ENCODE measurements around the gene VPS35L. TPM values are rescaled to one million over a fixed set of nuclear protein-coding genes. Genes with fewer than 3 reads are reported as not detected.

Gene VPS35L
- total and polyA plus RNA-seq, 2 experiments from 2014 or later, result 48.0 to 54.6 TPM

- Histone ChIP-seq H4K20me1 (replicated peaks; ENCODE audit: insufficient read depth) (peaks cover 54% of the 10 kb centered on the region), H3K4me1 (ENCODE audit: insufficient read depth) (peaks cover 41% of the 10 kb centered on the region), H3K4me3 (peak overlapping the region; percentile 100), H3K4me2 (no peak overlapping the region), H2AFZ (no peak overlapping the region), H3K79me2 (replicated peaks; ENCODE audit: insufficient read depth) (peaks cover 92% of the 10 kb centered on the region), H3K27me3 (ENCODE audit: insufficient read depth) (no peaks in the 10 kb centered on the region), H3K9me2 (ENCODE audit: insufficient read depth) (no peaks in the 10 kb centered on the region), H3K36me3 (ENCODE audit: insufficient read depth) (peaks cover 25% of the 10 kb centered on the region), H3K27ac (ENCODE audit: low read depth) (no peak overlapping the region), H3F3A (replicated peaks; ENCODE audit: low read depth) (peaks cover 21% of the 10 kb centered on the region)
- ATAC-seq (no peak), DNase-seq (ENCODE audit: low spot score) (no peak)
- no peak overlapping the region; the same call in 2 of the 3 replicates for H3K4me3 Mint-ChIP-seq
- H3K27me3 Mint-ChIP-seq (ENCODE audit: insufficient read depth, low read depth, poor library complexity), result peaks cover 20% of the 10 kb centered on the region
- peaks cover 65% of the 10 kb centered on the region for H3K36me3 Mint-ChIP-seq (ENCODE audit: low read depth)
- TF ChIP-seq ZNF331 (CRISPR knock-in tag; IDR thresholded peaks at IDR 0.05; ENCODE audit: low read depth), result no peak
- no peak for TF ChIP-seq CREB1 (CRISPR knock-in tag; IDR thresholded peaks at IDR 0.05; ENCODE audit: low read depth)
- TF ChIP-seq EZH2phosphoT487 (IDR thresholded peaks at IDR 0.05; ENCODE audit: unreplicated experiment), result no peak
- TF ChIP-seq ZNF114 (CRISPR knock-in tag; IDR thresholded peaks at IDR 0.05), result no peak
- TF ChIP-seq ETS1 (IDR thresholded peaks at IDR 0.05), result no peak
- no peak for TF ChIP-seq ZNF462 (CRISPR knock-in tag; IDR thresholded peaks at IDR 0.05)
- TF ChIP-seq NANOG (IDR thresholded peaks at IDR 0.05; ENCODE audit: borderline replicate concordance), result no peak
- TF ChIP-seq STAT1 (IDR thresholded peaks at IDR 0.05; ENCODE audit: unreplicated experiment), result no peak
- no peak for TF ChIP-seq JUNB (IDR thresholded peaks at IDR 0.05; ENCODE audit: unreplicated experiment)
- TF ChIP-seq POLR2AphosphoS5 (IDR thresholded peaks at IDR 0.05; ENCODE audit: low read depth), result no peak
- no peak for TF ChIP-seq REST (IDR thresholded peaks at IDR 0.05; ENCODE audit: unreplicated experiment)
- no peaks in the 10 kb centered on the region for H3K9me3 Mint-ChIP-seq
- peak overlapping the region; percentile 67; the same call in 1 of the 2 replicates for H3K27ac Mint-ChIP-seq
- peaks cover 55% of the 10 kb centered on the region for H3K4me1 Mint-ChIP-seq
Observed at GRCh38 chr16:19715566-19715965, 160.1 kb downstream of the VPS35L start.
